GM18858 (cell line): ENCODE results near the gene CES4A.
"Not testable (repeated sequence)": the region's sequence is repeated elsewhere in the genome, so short reads cannot be mapped to it uniquely, and the experiment has no call there.

Experiments
- ATAC-seq: cut with Tn5 transposase; IDR thresholded peaks from one replicate; pipeline ENCODE4 v1.9.1; 2021; ENCODE audit not compliant: unreplicated experiment

CES4A gene

GRCh38 chr16:66983033-66983432, 5.4 kb upstream of the CES4A start:
- no peak for ATAC-seq

GRCh38 chr16:66984892-66985311, 3.5 kb upstream of the CES4A start:
- ATAC-seq: no peak

- ATAC-seq: no peak
These were observed 1.8 kb upstream of the CES4A start for GRCh38 chr16:66986559-66986958.

GRCh38 chr16:66991545-66992077, 3.2 kb downstream of the CES4A start:
- ATAC-seq: no peak

GRCh38 chr16:66993558-66993957, 5.2 kb downstream of the CES4A start:
- not testable (repeated sequence) for ATAC-seq

GRCh38 chr16:66996324-66996982, 8.1 kb downstream of the CES4A start:
- no peak for ATAC-seq

- no peak for ATAC-seq
These were observed 8.6 kb downstream of the CES4A start for GRCh38 chr16:66996983-66997358.

- no peak for ATAC-seq
These were observed 12.3 kb downstream of the CES4A start for GRCh38 chr16:67000384-67001351.

GRCh38 chr16:67001726-67002125, 13.3 kb downstream of the CES4A start:
- no peak for ATAC-seq

- no peak for ATAC-seq
These were observed 18.7 kb downstream of the CES4A start for GRCh38 chr16:67006930-67007658.

- no peak for ATAC-seq
These were observed 20.8 kb downstream of the CES4A start for GRCh38 chr16:67009158-67009557.

GRCh38 chr16:67011274-67011673, 22.9 kb downstream of the CES4A start:
- no peak for ATAC-seq

- no peak for ATAC-seq
These were observed 24.9 kb downstream of the CES4A start for GRCh38 chr16:67013233-67013822.

GRCh38 chr16:67013823-67014633, 25.6 kb downstream of the CES4A start:
- no peak for ATAC-seq

- no peak for ATAC-seq
These were observed 26.4 kb downstream of the CES4A start for GRCh38 chr16:67014634-67015312.

- ATAC-seq: no peak
These were observed 26.9 kb downstream of the CES4A start for GRCh38 chr16:67015313-67015731.

- no peak for ATAC-seq
These were observed 27.8 kb downstream of the CES4A start for GRCh38 chr16:67016143-67016542.

GRCh38 chr16:67016681-67017420, 28.5 kb downstream of the CES4A start:
- no peak for ATAC-seq

GRCh38 chr16:67017421-67017750, 29.0 kb downstream of the CES4A start:
- no peak for ATAC-seq
